GM18873 (cell line): ENCODE data around the gene SV2C.

Source experiments
- ATAC-seq: cut with Tn5 transposase; IDR thresholded peaks from one replicate; pipeline ENCODE4 v1.9.1; 2021; ENCODE audit warnings: mild to moderate bottlenecking, moderate library complexity, moderate number of reproducible peaks; ENCODE audit not compliant: unreplicated experiment, low FRiP score

Gene SV2C

GRCh38 chr5:76397200-76397599 lies 314.0 kb downstream of the SV2C start:
- no peak for ATAC-seq

GRCh38 chr5:76399268-76399667 lies 316.1 kb downstream of the SV2C start:
- no peak for ATAC-seq

GRCh38 chr5:76400466-76400865 lies 317.3 kb downstream of the SV2C start:
- ATAC-seq: no peak

GRCh38 chr5:76401801-76402250 lies 318.6 kb downstream of the SV2C start:
- ATAC-seq: peak; percentile 33

GRCh38 chr5:76402251-76402885 lies 319.2 kb downstream of the SV2C start:
- peak; percentile 27 for ATAC-seq

- ATAC-seq: peak; percentile 46
These were observed 319.9 kb downstream of the SV2C start, which contains the start of gene IQGAP2 for GRCh38 chr5:76402886-76403765. TSS of gene IQGAP2 (plus strand) at chr5:76403285. CDS start at chr5:76403546, 261 bp downstream.
